ENCODE data around the gene SYNJ2BP.

The SYNJ2BP gene

GRCh38 chr14:70391493-70392391 is 25.1 kb downstream of the SYNJ2BP start:
- DNase-seq: no peak

- DNase-seq: no peak
Observed at GRCh38 chr14:70382536-70382935, 34.4 kb downstream of the SYNJ2BP start.

- no peak for DNase-seq
Observed at GRCh38 chr14:70380824-70381223, 36.1 kb downstream of the SYNJ2BP start.

GRCh38 chr14:70378696-70379095 is 38.2 kb downstream of the SYNJ2BP start:
- no peak for DNase-seq
